Astrocyte (in vitro differentiated cells and primary cell): ENCODE measurements around the gene HECA.

Source experiments
- CTCF ChIP-seq: IDR thresholded peaks from 2 replicates; pipeline ENCODE4 v1.5.1; 2011; ENCODE audit warnings: low read depth, mild to moderate bottlenecking, inconsistent platforms, low read length, moderate library complexity; ENCODE audit not compliant: insufficient read depth
- EZH2 ChIP-seq: IDR thresholded peaks from 2 replicates; pipeline ENCODE4 v1.6.1; 2012; ENCODE audit warnings: mild to moderate bottlenecking, low read length, inconsistent platforms; ENCODE audit not compliant: insufficient read depth

DNA sequence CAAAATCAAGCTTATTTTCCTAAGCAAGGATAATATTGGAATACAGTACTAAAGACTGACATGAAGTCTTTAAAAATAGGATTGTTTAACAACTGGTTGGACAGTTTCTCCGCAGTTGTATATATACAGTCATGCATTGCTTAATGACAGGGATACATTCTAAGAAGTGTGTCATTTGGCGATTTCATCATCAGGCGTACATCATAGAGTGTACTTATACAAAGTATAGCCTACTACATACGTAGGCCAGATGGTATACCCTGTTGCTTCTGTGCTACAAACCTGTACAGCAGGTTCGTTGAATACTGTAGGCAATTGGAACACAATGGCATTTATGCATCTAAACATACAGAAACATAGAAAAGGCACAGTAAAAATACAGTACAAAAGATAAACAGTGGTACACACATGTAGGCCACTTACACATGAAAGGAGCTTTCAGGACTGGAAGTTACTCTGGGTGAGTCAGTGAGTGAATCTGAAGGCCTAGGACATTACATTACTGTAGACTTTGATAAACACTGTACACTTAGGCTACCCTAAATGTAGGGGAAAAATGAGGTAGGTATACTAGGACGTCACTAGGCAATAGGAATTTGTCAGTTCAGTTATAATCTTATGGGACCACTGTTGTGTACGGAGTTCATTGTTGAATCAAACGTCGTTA is 20.1 kb downstream of the HECA start:
- TF ChIP-seq CTCF (no peak), EZH2 (no peak)
